H1 (cell line): ENCODE results near the gene MEX3B. TPM values are rescaled to one million over a fixed set of nuclear protein-coding genes. Genes with fewer than 3 reads are reported as not detected.
A peak's percentile ranks its signal among the peaks of the same experiment; 100 is the strongest.

Experiments used
- CTCF ChIA-PET: fragments of 300-600 bp; sonication (Branson Sonifier 250); formaldehyde crosslinking; loops from one replicate; lab custom pipeline; 2021; ENCODE audit not compliant: partially characterized antibody; lab: Charles Lee
- POLR2A ChIA-PET: fragments of 300-600 bp; sonication (Branson Sonifier 250); formaldehyde crosslinking; loops from one replicate; lab custom pipeline; 2021; ENCODE audit warnings: inconsistent platforms; ENCODE audit not compliant: partially characterized antibody; lab: Charles Lee
- DNase-seq, 2 experiments: peaks; one replicate each; pipeline versions ENCODE4 v3.0.0 to v3.0.0-alpha.2; 2010 to 2022; ENCODE audit warnings: low spot score in 2 of 2, low read depth in 1 of 2, mixed read lengths in 1 of 2
- FAIRE-seq: peaks from 2 replicates; lab custom pipeline; 2011; peaks lifted over from hg19 to GRCh38; lab: Jason Lieb, UNC
- H2AFZ ChIP-seq: 2 replicates; pipeline ENCODE4 v1.8.1; 2012; ENCODE audit warnings: low read length, inconsistent platforms
- H2AK5ac ChIP-seq: 2 replicates; pipeline ENCODE4 v1.6.1; 2013; ENCODE audit warnings: low read depth, low read length
- H2BK120ac ChIP-seq: replicated peaks from 2 replicates; pipeline ENCODE3; 2013; ENCODE audit warnings: low read depth, low read length, inconsistent platforms
- H2BK12ac ChIP-seq: 2 replicates; pipeline ENCODE4 v1.6.1; 2013; ENCODE audit warnings: low read depth, low read length
- H2BK15ac ChIP-seq: 2 replicates; pipeline ENCODE4 v1.6.1; 2013; ENCODE audit warnings: low read length
- H2BK20ac ChIP-seq: 2 replicates; pipeline ENCODE4 v1.6.1; 2013; ENCODE audit warnings: low read length
- H2BK5ac ChIP-seq: 2 replicates; pipeline ENCODE4 v1.6.1; 2013; ENCODE audit warnings: low read depth, low read length
- H3K14ac ChIP-seq: 2 replicates; pipeline ENCODE4 v1.6.1; 2013; ENCODE audit warnings: inconsistent platforms; ENCODE audit not compliant: insufficient read length
- H3K18ac ChIP-seq: 2 replicates; pipeline ENCODE4 v1.6.1; 2013; ENCODE audit warnings: low read length; ENCODE audit errors: extremely low read depth
- H3K23ac ChIP-seq: 2 replicates; pipeline ENCODE4 v1.6.1; 2013; ENCODE audit warnings: inconsistent platforms; ENCODE audit not compliant: insufficient read length
- H3K23me2 ChIP-seq: 2 replicates; pipeline ENCODE4 v1.6.1; 2013; ENCODE audit warnings: low read depth, low read length
- H3K27ac ChIP-seq: 2 replicates; pipeline ENCODE4 v1.6.1; 2011; ENCODE audit warnings: low read depth, low read length, inconsistent platforms
- H3K27me3 ChIP-seq, 4 experiments: replicated peaks in 1 of 4; 1 replicate in 1 of 4; 2 replicates in 3 of 4; pipeline versions ENCODE4 v1.6.1 to v1.8.1; 2011 to 2013; ENCODE audit warnings: low read length in 3 of 4, mild to moderate bottlenecking in 3 of 4, inconsistent platforms in 2 of 4, mixed read lengths in 2 of 4, moderate library complexity in 1 of 4; ENCODE audit not compliant: control insufficient read depth in 3 of 4, insufficient read depth in 3 of 4; ENCODE audit errors: extremely low read depth in 1 of 4
- H3K36me3 ChIP-seq, 4 experiments: 2 replicates each; pipeline versions ENCODE4 v1.6.1 to v1.8.1; 2011 to 2013; ENCODE audit warnings: mild to moderate bottlenecking in 4 of 4, low read length in 3 of 4, moderate library complexity in 2 of 4, control low read depth in 1 of 4, inconsistent platforms in 1 of 4; ENCODE audit not compliant: insufficient read depth in 4 of 4, control insufficient read depth in 2 of 4
- H3K4ac ChIP-seq: replicated peaks from 2 replicates; pipeline ENCODE3; 2013; ENCODE audit warnings: low read length, low read depth, mixed read lengths, inconsistent platforms; ENCODE audit not compliant: insufficient read length
- H3K4me1 ChIP-seq, 4 experiments: replicated peaks in 1 of 4; 1 replicate in 1 of 4; 2 replicates in 3 of 4; pipeline versions ENCODE4 v1.6.1 to v1.8.1; 2011 to 2013; ENCODE audit warnings: low read length in 3 of 4, inconsistent platforms in 2 of 4, mixed read lengths in 1 of 4; ENCODE audit not compliant: insufficient read depth in 4 of 4, control insufficient read depth in 3 of 4
- H3K4me2 ChIP-seq, 2 experiments: 2 replicates each; pipeline versions ENCODE4 v1.6.1 to v1.8.1; 2011 to 2013; ENCODE audit warnings: low read depth in 2 of 2, low read length in 2 of 2, control low read depth in 1 of 2, inconsistent platforms in 1 of 2, mild to moderate bottlenecking in 1 of 2; ENCODE audit not compliant: insufficient read depth in 1 of 2
- H3K4me3 ChIP-seq, 4 experiments: fragments of 200-600, 300-600 bp in 1 of 4; sonication (generic), shearing (Covaris generic), sonication (Bioruptor Twin) in 1 of 4; 2 replicates each; pipeline versions ENCODE4 v1.5.1 to v1.8.1; 2011 to 2016; ENCODE audit warnings: low read length in 4 of 4, low read depth in 3 of 4, control low read depth in 2 of 4, inconsistent platforms in 2 of 4, mild to moderate bottlenecking in 2 of 4, mixed read lengths in 1 of 4, moderate library complexity in 1 of 4; ENCODE audit not compliant: insufficient read depth in 2 of 4; ENCODE audit errors: extremely low read depth in 1 of 4
- H3K56ac ChIP-seq: replicated peaks from 2 replicates; pipeline ENCODE3; 2013; ENCODE audit warnings: low read depth, mild to moderate bottlenecking, mixed read lengths, low read length, inconsistent platforms; ENCODE audit not compliant: insufficient read length
- H3K79me1 ChIP-seq: 2 replicates; pipeline ENCODE4 v1.6.1; 2013; ENCODE audit warnings: low read depth, low read length, control low read depth
- H3K79me2 ChIP-seq, 2 experiments: 2 replicates each; pipeline versions ENCODE4 v1.6.1 to v1.8.1; 2012 to 2013; ENCODE audit warnings: low read length in 2 of 2, mild to moderate bottlenecking in 2 of 2, inconsistent platforms in 1 of 2; ENCODE audit not compliant: insufficient read depth in 2 of 2, control insufficient read depth in 1 of 2
- H3K9ac ChIP-seq, 4 experiments: replicated peaks in 1 of 4; 1 replicate in 1 of 4; 2 replicates in 3 of 4; pipeline versions ENCODE4 v1.6.1 to v1.8.1; 2011 to 2013; ENCODE audit warnings: low read depth in 3 of 4, low read length in 3 of 4, control low read depth in 2 of 4, mild to moderate bottlenecking in 2 of 4, moderate library complexity in 2 of 4, inconsistent platforms in 1 of 4; ENCODE audit errors: extremely low read depth in 1 of 4
- H3K9me3 ChIP-seq, 2 experiments: 2 replicates each; pipeline versions ENCODE4 v1.6.1 to v1.8.1; 2012 to 2013; ENCODE audit warnings: mild to moderate bottlenecking in 2 of 2, moderate library complexity in 2 of 2, control low read depth in 1 of 2, inconsistent platforms in 1 of 2, low read depth in 1 of 2, low read length in 1 of 2, mixed read lengths in 1 of 2; ENCODE audit not compliant: insufficient read depth in 2 of 2
- H4K20me1 ChIP-seq, 2 experiments: replicated peaks in 1 of 2; 2 replicates each; pipeline versions ENCODE3 to v1.8.1; 2011 to 2013; ENCODE audit warnings: inconsistent platforms in 2 of 2, low read length in 2 of 2, mild to moderate bottlenecking in 1 of 2; ENCODE audit not compliant: insufficient read depth in 2 of 2, control insufficient read depth in 1 of 2
- H4K5ac ChIP-seq: 2 replicates; pipeline ENCODE4 v1.6.1; 2013; ENCODE audit warnings: low read length, low read depth, mixed read lengths, inconsistent platforms; ENCODE audit not compliant: insufficient read length
- H4K8ac ChIP-seq: 2 replicates; pipeline ENCODE4 v1.8.0; 2013; ENCODE audit warnings: mild to moderate bottlenecking, moderate library complexity, low read length, inconsistent platforms; ENCODE audit not compliant: insufficient read depth; ENCODE audit errors: extremely low read depth
- H4K91ac ChIP-seq: replicated peaks from 2 replicates; pipeline ENCODE3; 2013; ENCODE audit warnings: low read length, mixed read lengths, inconsistent platforms; ENCODE audit not compliant: insufficient read length
- ATF3 ChIP-seq: IDR thresholded peaks from 2 replicates; pipeline ENCODE4 v1.6.1; 2011; ENCODE audit warnings: low read depth, mild to moderate bottlenecking, low read length; ENCODE audit not compliant: insufficient read depth
- BRCA1 ChIP-seq: IDR thresholded peaks from 2 replicates; pipeline ENCODE4 v1.6.1; 2012; ENCODE audit warnings: low read depth, low read length, improper control_type of control experiment
- CBX5 ChIP-seq: fragments of 300-800, 300-1000 bp; sonication (generic); IDR thresholded peaks from 2 replicates; pipeline ENCODE4 v1.7.1; 2016; ENCODE audit warnings: antibody characterized with exemption, low read length, low read depth
- CEBPB ChIP-seq: IDR thresholded peaks from 2 replicates; pipeline ENCODE4 v1.6.1; 2012; ENCODE audit warnings: low read depth, low read length
- FOSL1 ChIP-seq: IDR thresholded peaks from 2 replicates; pipeline ENCODE4 v1.6.1; 2011; ENCODE audit warnings: mild to moderate bottlenecking, low read depth, low read length, moderate library complexity; ENCODE audit not compliant: insufficient read depth
- NANOG ChIP-seq: IDR thresholded peaks from 2 replicates; pipeline ENCODE4 v1.6.1; 2011; ENCODE audit warnings: low read length, low read depth, mild to moderate bottlenecking, inconsistent platforms; ENCODE audit not compliant: insufficient read depth, poor library complexity, severe bottlenecking
- POU5F1 ChIP-seq: IDR thresholded peaks from 2 replicates; pipeline ENCODE4 v1.6.1; 2011; ENCODE audit warnings: low read depth, mild to moderate bottlenecking, low read length, moderate library complexity
- RNF2 ChIP-seq: fragments of 200-900, 300-1000 bp; sonication (generic); IDR thresholded peaks from 2 replicates; pipeline ENCODE4 v1.7.1; 2016; ENCODE audit warnings: borderline replicate concordance, low read depth, mild to moderate bottlenecking, antibody characterized with exemption, low read length; ENCODE audit not compliant: poor library complexity, severe bottlenecking; ENCODE audit errors: missing control alignments
- TAF1 ChIP-seq: IDR thresholded peaks from 2 replicates; pipeline ENCODE4 v1.6.1; 2011; ENCODE audit warnings: mild to moderate bottlenecking, low read depth, low read length
- TBP ChIP-seq: IDR thresholded peaks from 2 replicates; pipeline ENCODE4 v1.6.1; 2011; ENCODE audit warnings: low read depth, low read length, improper control_type of control experiment
- TCF12 ChIP-seq: IDR thresholded peaks from 2 replicates; pipeline ENCODE4 v1.6.1; 2011; ENCODE audit warnings: low read depth, mild to moderate bottlenecking, low read length
- TEAD4 ChIP-seq: IDR thresholded peaks from 2 replicates; pipeline ENCODE4 v1.6.1; 2012; ENCODE audit warnings: low read depth, low read length, inconsistent platforms, mixed read lengths
- YY1 ChIP-seq: IDR thresholded peaks from 2 replicates; pipeline ENCODE4 v1.6.1; 2011; ENCODE audit warnings: low read depth, mild to moderate bottlenecking, low read length
- WGBS, 2 experiments: shearing (Covaris generic) in 1 of 2; methylation state at CpG; one replicate each; pipeline versions ENCODE4 v1.1.6 to v1.1.7; 2013 to 2015; ENCODE audit warnings: low lambda C conversion rate in 2 of 2, mixed read lengths in 2 of 2, inconsistent platforms in 1 of 2, low coverage in 1 of 2, missing lambda C conversion rate in 1 of 2; ENCODE audit not compliant: insufficient replicate concordance in 2 of 2, insufficient coverage in 1 of 2, insufficient read length in 1 of 2; ENCODE audit errors: extremely low coverage in 1 of 2, missing lambda C conversion rate in 1 of 2; 5-methylcytosine and 5-hydroxymethylcytosine counted together
- polyA plus RNA-seq, 7 experiments: library from polyadenylated mRNA; depleted of rRNA in 3 of 7; stranded (reverse) in 5 of 7; unstranded in 2 of 7; fragments of >200 nt in 5 of 7; fragments of 200-250 nt in 2 of 7; gene quantifications; 1 replicate in 5 of 7; 2 replicates in 1 of 7; 4 replicates in 1 of 7; pipeline versions ENCODE4 v1.2.1 to v1.2.3, GENCODE V29; 2011 to 2013; ENCODE audit warnings: missing spikeins in 2 of 7, mixed read lengths in 2 of 7
- total RNA-seq: library from RNA; stranded (reverse); fragmentation: NEBNext Ultra II Directional; extraction: Animal tissue kit (Norgen Biotek cat#: 25700); gene quantifications from 2 replicates; pipeline ENCODE4 v1.2.1, GENCODE V29; 2021

The MEX3B gene
- total and polyA plus RNA-seq, 2 of the 8 experiments (the other 6 are each of a cell fraction or from before 2014, with no cell fraction given), result 8.0 to 15.9 TPM

- POLR2A ChIA-PET, result interaction anchor here (1.2 kb wide), 1 partner anchor 29 kb away, joined by 3 read pairs; no protein-coding TSS in a partner anchor
- H3K9ac ChIP-seq, result no peak overlapping the region
- no peak overlapping the region for H3K4me2 ChIP-seq
- H3K23ac ChIP-seq, result no peak overlapping the region
- DNase-seq, result no peak
- H4K5ac ChIP-seq, result no peak overlapping the region
- H3K4ac ChIP-seq, result no peak overlapping the region
- peak overlapping the region; percentile 75; the same call in 1 of the 2 replicates for H2BK12ac ChIP-seq
- H3K56ac ChIP-seq, result no peak overlapping the region
- H2BK20ac ChIP-seq, result no peak overlapping the region
- H2BK120ac ChIP-seq, result no peak overlapping the region
- H3K4me1 ChIP-seq, result peaks cover 0 to 4% (median 1%) of the 10 kb centered on the region in 4 experiments; a peak in 2 of 7 replicates
- no peak overlapping the region for H2AK5ac ChIP-seq
- peak overlapping the region; percentile 51; the same call in 1 of the 2 replicates for H2AFZ ChIP-seq
- no peak overlapping the region for H3K27ac ChIP-seq
- no peaks in the 10 kb centered on the region; a peak in 1 of 7 replicates for H3K27me3 ChIP-seq
- H3K9me3 ChIP-seq, result no peaks in the 10 kb centered on the region
- CTCF ChIA-PET, result interaction anchor here (1.2 to 2.6 kb wide), 5 partner anchors 10 to 47 kb away, joined by 3 to 12 read pairs (median 6); no protein-coding TSS in a partner anchor
- no peak overlapping the region for H2BK5ac ChIP-seq
- no peak overlapping the region for H3K4me3 ChIP-seq
- H4K20me1 ChIP-seq, result no peaks in the 10 kb centered on the region
- H3K36me3 ChIP-seq, result no peaks in the 10 kb centered on the region
- no peak overlapping the region for H4K8ac ChIP-seq
- H4K91ac ChIP-seq, result no peak overlapping the region
- no peak overlapping the region for H2BK15ac ChIP-seq
- 84% methylated on average over 3 of the region's 3 CpGs; no CpG with 5 or more reads in 1 of the 2 experiments for WGBS, 2 experiments
- H3K18ac ChIP-seq, result no peak overlapping the region
- no peaks in the 10 kb centered on the region for H3K23me2 ChIP-seq
- no peaks in the 10 kb centered on the region for H3K79me1 ChIP-seq
- FAIRE-seq, result no peak
- no peaks in the 10 kb centered on the region for H3K79me2 ChIP-seq
- no peak overlapping the region for H3K14ac ChIP-seq
- TF ChIP-seq TEAD4 (no peak), TCF12 (no peak), ATF3 (no peak), POU5F1 (no peak), TAF1 (no peak), CBX5 (no peak), CEBPB (no peak), NANOG (no peak), TBP (no peak), RNF2 (no peak), FOSL1 (no peak), BRCA1 (no peak), YY1 (no peak)
Observed at GRCh38 chr15:82091636-82092140, 45.9 kb upstream of the MEX3B start.
